ENCODE data around the gene PALLD. TPM values are rescaled to one million over a fixed set of nuclear protein-coding genes. Genes with fewer than 3 reads are reported as not detected.

PALLD gene
- total and polyA plus RNA-seq, 2 donors: 24.3 to 83.0 TPM

- 93% methylated on average over 6 of the region's 6 CpGs for WGBS
- no peaks in the 10 kb centered on the region for H3K9me3 ChIP-seq (ENCODE audit: control insufficient read depth in 2 of 2, insufficient read depth in 1 of 2, low read length in 1 of 2)
- no peak overlapping the region for H3K27ac ChIP-seq (ENCODE audit: low read depth in 1 of 2, low read length in 1 of 2)
- no peaks in the 10 kb centered on the region for H3K27me3 ChIP-seq (ENCODE audit: control insufficient read depth in 2 of 2, insufficient read depth in 1 of 2, low read length in 1 of 2)
- no peak for DNase-seq (ENCODE audit: low read depth in 6 of 9, low spot score in 9 of 9)
- H3K36me3 ChIP-seq (ENCODE audit: control insufficient read depth in 2 of 2, insufficient read depth in 2 of 2, low read length in 1 of 2): no peaks in the 10 kb centered on the region
- no peaks in the 10 kb centered on the region for H3K4me1 ChIP-seq (ENCODE audit: control insufficient read depth in 2 of 2, insufficient read depth in 2 of 2, low read length in 2 of 2)
- H3K4me3 ChIP-seq (ENCODE audit: low read length in 2 of 2): no peak overlapping the region
These were observed 234.3 kb downstream of the PALLD start for GRCh38 chr4:168731006-168731636.

- 68% methylated on average over 6 of the region's 6 CpGs for WGBS
- Histone ChIP-seq H3K27me3 (ENCODE audit: control insufficient read depth in 2 of 2, insufficient read depth in 1 of 2, low read length in 1 of 2) (no peaks in the 10 kb centered on the region), H3K4me3 (ENCODE audit: low read length in 2 of 2) (no peak overlapping the region), H3K36me3 (ENCODE audit: control insufficient read depth in 2 of 2, insufficient read depth in 2 of 2, low read length in 1 of 2) (no peaks in the 10 kb centered on the region), H3K9me3 (ENCODE audit: control insufficient read depth in 2 of 2, insufficient read depth in 1 of 2, low read length in 1 of 2) (no peaks in the 10 kb centered on the region), H3K4me1 (ENCODE audit: control insufficient read depth in 2 of 2, insufficient read depth in 2 of 2, low read length in 2 of 2) (no peaks in the 10 kb centered on the region), H3K27ac (ENCODE audit: low read depth in 1 of 2, low read length in 1 of 2) (no peak overlapping the region)
- no peak for DNase-seq (ENCODE audit: low read depth in 6 of 9, low spot score in 9 of 9)
These were observed 235.0 kb downstream of the PALLD start for GRCh38 chr4:168731706-168732414.

GRCh38 chr4:168732714-168733113 is 235.9 kb downstream of the PALLD start:
- no peak for DNase-seq (ENCODE audit: low read depth in 6 of 9, low spot score in 9 of 9)
- Histone ChIP-seq H3K4me3 (ENCODE audit: low read length in 2 of 2) (no peak overlapping the region), H3K27me3 (ENCODE audit: control insufficient read depth in 2 of 2, insufficient read depth in 1 of 2, low read length in 1 of 2) (no peaks in the 10 kb centered on the region), H3K36me3 (ENCODE audit: control insufficient read depth in 2 of 2, insufficient read depth in 2 of 2, low read length in 1 of 2) (no peaks in the 10 kb centered on the region), H3K4me1 (ENCODE audit: control insufficient read depth in 2 of 2, insufficient read depth in 2 of 2, low read length in 2 of 2) (no peaks in the 10 kb centered on the region), H3K27ac (ENCODE audit: low read depth in 1 of 2, low read length in 1 of 2) (no peak overlapping the region), H3K9me3 (ENCODE audit: control insufficient read depth in 2 of 2, insufficient read depth in 1 of 2, low read length in 1 of 2) (no peaks in the 10 kb centered on the region)
- WGBS: 95% methylated on average over 2 of the region's 2 CpGs

GRCh38 chr4:168734703-168735678 is 238.1 kb downstream of the PALLD start:
- DNase-seq (ENCODE audit: low read depth in 6 of 9, low spot score in 9 of 9): no peak
- Histone ChIP-seq H3K9me3 (ENCODE audit: control insufficient read depth in 2 of 2, insufficient read depth in 1 of 2, low read length in 1 of 2) (no peaks in the 10 kb centered on the region), H3K4me3 (ENCODE audit: low read length in 2 of 2) (no peak overlapping the region), H3K36me3 (ENCODE audit: control insufficient read depth in 2 of 2, insufficient read depth in 2 of 2, low read length in 1 of 2) (no peaks in the 10 kb centered on the region), H3K4me1 (ENCODE audit: control insufficient read depth in 2 of 2, insufficient read depth in 2 of 2, low read length in 2 of 2) (no peaks in the 10 kb centered on the region), H3K27ac (ENCODE audit: low read depth in 1 of 2, low read length in 1 of 2) (no peak overlapping the region), H3K27me3 (ENCODE audit: control insufficient read depth in 2 of 2, insufficient read depth in 1 of 2, low read length in 1 of 2) (no peaks in the 10 kb centered on the region)
- WGBS: 95% methylated on average over 11 of the region's 11 CpGs

GRCh38 chr4:168735735-168736134 is 238.9 kb downstream of the PALLD start:
- no peak overlapping the region for H3K4me3 ChIP-seq (ENCODE audit: low read length in 2 of 2)
- H3K36me3 ChIP-seq (ENCODE audit: control insufficient read depth in 2 of 2, insufficient read depth in 2 of 2, low read length in 1 of 2): no peaks in the 10 kb centered on the region
- no peaks in the 10 kb centered on the region for H3K9me3 ChIP-seq (ENCODE audit: control insufficient read depth in 2 of 2, insufficient read depth in 1 of 2, low read length in 1 of 2)
- H3K4me1 ChIP-seq (ENCODE audit: control insufficient read depth in 2 of 2, insufficient read depth in 2 of 2, low read length in 2 of 2): no peaks in the 10 kb centered on the region
- no peak overlapping the region for H3K27ac ChIP-seq (ENCODE audit: low read depth in 1 of 2, low read length in 1 of 2)
- 93% methylated on average over 3 of the region's 3 CpGs for WGBS
- no peaks in the 10 kb centered on the region for H3K27me3 ChIP-seq (ENCODE audit: control insufficient read depth in 2 of 2, insufficient read depth in 1 of 2, low read length in 1 of 2)
- DNase-seq (ENCODE audit: low read depth in 6 of 9, low spot score in 9 of 9): no peak

GRCh38 chr4:168736860-168737805 is 240.3 kb downstream of the PALLD start:
- no peak for DNase-seq (ENCODE audit: low read depth in 6 of 9, low spot score in 9 of 9)
- Histone ChIP-seq H3K4me3 (ENCODE audit: low read length in 2 of 2) (no peak overlapping the region), H3K4me1 (ENCODE audit: control insufficient read depth in 2 of 2, insufficient read depth in 2 of 2, low read length in 2 of 2) (no peaks in the 10 kb centered on the region), H3K9me3 (ENCODE audit: control insufficient read depth in 2 of 2, insufficient read depth in 1 of 2, low read length in 1 of 2) (no peaks in the 10 kb centered on the region), H3K27me3 (ENCODE audit: control insufficient read depth in 2 of 2, insufficient read depth in 1 of 2, low read length in 1 of 2) (no peaks in the 10 kb centered on the region), H3K36me3 (ENCODE audit: control insufficient read depth in 2 of 2, insufficient read depth in 2 of 2, low read length in 1 of 2) (no peaks in the 10 kb centered on the region), H3K27ac (ENCODE audit: low read depth in 1 of 2, low read length in 1 of 2) (no peak overlapping the region)
- WGBS: 97% methylated on average over 7 of the region's 7 CpGs

- no peak for DNase-seq (ENCODE audit: low read depth in 6 of 9, low spot score in 9 of 9)
- Histone ChIP-seq H3K9me3 (ENCODE audit: control insufficient read depth in 2 of 2, insufficient read depth in 1 of 2, low read length in 1 of 2) (no peaks in the 10 kb centered on the region), H3K27me3 (ENCODE audit: control insufficient read depth in 2 of 2, insufficient read depth in 1 of 2, low read length in 1 of 2) (no peaks in the 10 kb centered on the region), H3K36me3 (ENCODE audit: control insufficient read depth in 2 of 2, insufficient read depth in 2 of 2, low read length in 1 of 2) (no peaks in the 10 kb centered on the region), H3K4me1 (ENCODE audit: control insufficient read depth in 2 of 2, insufficient read depth in 2 of 2, low read length in 2 of 2) (no peaks in the 10 kb centered on the region), H3K4me3 (ENCODE audit: low read length in 2 of 2) (no peak overlapping the region), H3K27ac (ENCODE audit: low read depth in 1 of 2, low read length in 1 of 2) (no peak overlapping the region)
- 98% methylated on average over 4 of the region's 4 CpGs for WGBS
These were observed 240.9 kb downstream of the PALLD start for GRCh38 chr4:168737806-168738172.

- Histone ChIP-seq H3K4me1 (ENCODE audit: control insufficient read depth in 2 of 2, insufficient read depth in 2 of 2, low read length in 2 of 2) (peaks cover 0 to 4% of the 10 kb centered on the region in 2 donors), H3K4me3 (ENCODE audit: low read length in 2 of 2) (no peak overlapping the region), H3K27ac (ENCODE audit: low read depth in 1 of 2, low read length in 1 of 2) (no peak overlapping the region), H3K27me3 (ENCODE audit: control insufficient read depth in 2 of 2, insufficient read depth in 1 of 2, low read length in 1 of 2) (no peaks in the 10 kb centered on the region), H3K36me3 (ENCODE audit: control insufficient read depth in 2 of 2, insufficient read depth in 2 of 2, low read length in 1 of 2) (no peaks in the 10 kb centered on the region), H3K9me3 (ENCODE audit: control insufficient read depth in 2 of 2, insufficient read depth in 1 of 2, low read length in 1 of 2) (no peaks in the 10 kb centered on the region)
- WGBS: 65% methylated on average over 2 of the region's 2 CpGs
- no peak for DNase-seq (ENCODE audit: low read depth in 6 of 9, low spot score in 9 of 9)
These were observed 243.0 kb downstream of the PALLD start for GRCh38 chr4:168739886-168740285.
